ENCODE data around the gene MPHOSPH8.

The MPHOSPH8 gene

GRCh38 chr13:19661561-19661960 is 28.1 kb downstream of the MPHOSPH8 start:
- Histone ChIP-seq H3K4me1 (ENCODE audit: control insufficient read depth in 1 of 2, insufficient read depth in 2 of 2, low read length in 2 of 2) (no peaks in the 10 kb centered on the region), H3K4me3 (ENCODE audit: low read depth in 1 of 2, low read length in 2 of 2) (no peak overlapping the region), H3K36me3 (ENCODE audit: control insufficient read depth in 1 of 2, insufficient read depth in 2 of 2, low read length in 2 of 2) (peaks cover 30 to 71% of the 10 kb centered on the region in 2 donors), H3K27me3 (ENCODE audit: control insufficient read depth in 1 of 2, insufficient read depth in 2 of 2, low read length in 2 of 2) (no peaks in the 10 kb centered on the region), H3K9ac (ENCODE audit: low read depth in 1 of 2, low read length in 2 of 2) (no peak overlapping the region), H3K9me3 (ENCODE audit: control insufficient read depth in 1 of 2, low read length in 2 of 2) (no peaks in the 10 kb centered on the region), H3K27ac (ENCODE audit: low read depth, low read length) (no peak overlapping the region)

GRCh38 chr13:19663416-19663979 is 30.0 kb downstream of the MPHOSPH8 start:
- Histone ChIP-seq H3K4me3 (ENCODE audit: low read depth in 1 of 2, low read length in 2 of 2) (no peak overlapping the region), H3K27me3 (ENCODE audit: control insufficient read depth in 1 of 2, insufficient read depth in 2 of 2, low read length in 2 of 2) (no peaks in the 10 kb centered on the region), H3K27ac (ENCODE audit: low read depth, low read length) (no peak overlapping the region), H3K9ac (ENCODE audit: low read depth in 1 of 2, low read length in 2 of 2) (no peak overlapping the region), H3K4me1 (ENCODE audit: control insufficient read depth in 1 of 2, insufficient read depth in 2 of 2, low read length in 2 of 2) (no peaks in the 10 kb centered on the region), H3K36me3 (ENCODE audit: control insufficient read depth in 1 of 2, insufficient read depth in 2 of 2, low read length in 2 of 2) (peaks cover 36 to 80% of the 10 kb centered on the region in 2 donors), H3K9me3 (ENCODE audit: control insufficient read depth in 1 of 2, low read length in 2 of 2) (no peaks in the 10 kb centered on the region)

- H3K9ac ChIP-seq (ENCODE audit: low read depth in 1 of 2, low read length in 2 of 2), result no peak overlapping the region
- no peaks in the 10 kb centered on the region for H3K27me3 ChIP-seq (ENCODE audit: control insufficient read depth in 1 of 2, insufficient read depth in 2 of 2, low read length in 2 of 2)
- H3K9me3 ChIP-seq (ENCODE audit: control insufficient read depth in 1 of 2, low read length in 2 of 2), result no peaks in the 10 kb centered on the region
- no peaks in the 10 kb centered on the region for H3K4me1 ChIP-seq (ENCODE audit: control insufficient read depth in 1 of 2, insufficient read depth in 2 of 2, low read length in 2 of 2)
- no peak overlapping the region for H3K4me3 ChIP-seq (ENCODE audit: low read depth in 1 of 2, low read length in 2 of 2)
- H3K36me3 ChIP-seq (ENCODE audit: control insufficient read depth in 1 of 2, insufficient read depth in 2 of 2, low read length in 2 of 2), result peaks cover 40 to 80% of the 10 kb centered on the region in 2 donors
- no peak overlapping the region for H3K27ac ChIP-seq (ENCODE audit: low read depth, low read length)
Observed at GRCh38 chr13:19664481-19665230, 31.2 kb downstream of the MPHOSPH8 start.

- Histone ChIP-seq H3K9ac (ENCODE audit: low read depth in 1 of 2, low read length in 2 of 2) (no peak overlapping the region), H3K27ac (ENCODE audit: low read depth, low read length) (no peak overlapping the region)
Observed at GRCh38 chr13:19665427-19665859, 32.0 kb downstream of the MPHOSPH8 start.

GRCh38 chr13:19668778-19669177 is 35.3 kb downstream of the MPHOSPH8 start:
- Histone ChIP-seq H3K36me3 (ENCODE audit: control insufficient read depth in 1 of 2, insufficient read depth in 2 of 2, low read length in 2 of 2) (peaks cover 47 to 87% of the 10 kb centered on the region in 2 donors), H3K4me3 (ENCODE audit: low read depth in 1 of 2, low read length in 2 of 2) (no peak overlapping the region), H3K9me3 (ENCODE audit: control insufficient read depth in 1 of 2, low read length in 2 of 2) (no peaks in the 10 kb centered on the region), H3K4me1 (ENCODE audit: control insufficient read depth in 1 of 2, insufficient read depth in 2 of 2, low read length in 2 of 2) (no peaks in the 10 kb centered on the region), H3K27ac (ENCODE audit: low read depth, low read length) (no peak overlapping the region), H3K27me3 (ENCODE audit: control insufficient read depth in 1 of 2, insufficient read depth in 2 of 2, low read length in 2 of 2) (no peaks in the 10 kb centered on the region), H3K9ac (ENCODE audit: low read depth in 1 of 2, low read length in 2 of 2) (no peak overlapping the region)

More at GRCh38 chr13:19665427-19665859, 32.0 kb downstream of the MPHOSPH8 start:
- H3K4me3 ChIP-seq (ENCODE audit: low read depth in 1 of 2, low read length in 2 of 2), result no peak overlapping the region
- H3K9me3 ChIP-seq (ENCODE audit: control insufficient read depth in 1 of 2, low read length in 2 of 2), result no peaks in the 10 kb centered on the region
- H3K4me1 ChIP-seq (ENCODE audit: control insufficient read depth in 1 of 2, insufficient read depth in 2 of 2, low read length in 2 of 2), result no peaks in the 10 kb centered on the region
- peaks cover 40 to 85% of the 10 kb centered on the region in 2 donors for H3K36me3 ChIP-seq (ENCODE audit: control insufficient read depth in 1 of 2, insufficient read depth in 2 of 2, low read length in 2 of 2)
- no peaks in the 10 kb centered on the region for H3K27me3 ChIP-seq (ENCODE audit: control insufficient read depth in 1 of 2, insufficient read depth in 2 of 2, low read length in 2 of 2)

GRCh38 chr13:19670147-19670546 is 36.7 kb downstream of the MPHOSPH8 start:
- Histone ChIP-seq H3K27me3 (ENCODE audit: control insufficient read depth in 1 of 2, insufficient read depth in 2 of 2, low read length in 2 of 2) (no peaks in the 10 kb centered on the region), H3K4me3 (ENCODE audit: low read depth in 1 of 2, low read length in 2 of 2) (no peak overlapping the region), H3K36me3 (ENCODE audit: control insufficient read depth in 1 of 2, insufficient read depth in 2 of 2, low read length in 2 of 2) (peaks cover 57 to 89% of the 10 kb centered on the region in 2 donors), H3K9me3 (ENCODE audit: control insufficient read depth in 1 of 2, low read length in 2 of 2) (no peaks in the 10 kb centered on the region), H3K9ac (ENCODE audit: low read depth in 1 of 2, low read length in 2 of 2) (no peak overlapping the region), H3K4me1 (ENCODE audit: control insufficient read depth in 1 of 2, insufficient read depth in 2 of 2, low read length in 2 of 2) (no peaks in the 10 kb centered on the region), H3K27ac (ENCODE audit: low read depth, low read length) (no peak overlapping the region)

GRCh38 chr13:19672990-19673389 is 39.5 kb downstream of the MPHOSPH8 start:
- no peaks in the 10 kb centered on the region for H3K4me1 ChIP-seq (ENCODE audit: control insufficient read depth in 1 of 2, insufficient read depth in 2 of 2, low read length in 2 of 2)
- H3K9ac ChIP-seq (ENCODE audit: low read depth in 1 of 2, low read length in 2 of 2), result no peak overlapping the region
- H3K36me3 ChIP-seq (ENCODE audit: control insufficient read depth in 1 of 2, insufficient read depth in 2 of 2, low read length in 2 of 2), result peaks cover 50 to 78% of the 10 kb centered on the region in 2 donors
- no peaks in the 10 kb centered on the region for H3K27me3 ChIP-seq (ENCODE audit: control insufficient read depth in 1 of 2, insufficient read depth in 2 of 2, low read length in 2 of 2)
- no peak overlapping the region for H3K4me3 ChIP-seq (ENCODE audit: low read depth in 1 of 2, low read length in 2 of 2)
- no peaks in the 10 kb centered on the region for H3K9me3 ChIP-seq (ENCODE audit: control insufficient read depth in 1 of 2, low read length in 2 of 2)
- H3K27ac ChIP-seq (ENCODE audit: low read depth, low read length), result no peak overlapping the region

GRCh38 chr13:19673473-19674430 is 40.3 kb downstream of the MPHOSPH8 start:
- H3K36me3 ChIP-seq (ENCODE audit: control insufficient read depth in 1 of 2, insufficient read depth in 2 of 2, low read length in 2 of 2), result peaks cover 44 to 70% of the 10 kb centered on the region in 2 donors

GRCh38 chr13:19674898-19675297 is 41.4 kb downstream of the MPHOSPH8 start:
- Histone ChIP-seq H3K27me3 (ENCODE audit: control insufficient read depth in 1 of 2, insufficient read depth in 2 of 2, low read length in 2 of 2) (no peaks in the 10 kb centered on the region), H3K9me3 (ENCODE audit: control insufficient read depth in 1 of 2, low read length in 2 of 2) (no peaks in the 10 kb centered on the region), H3K27ac (ENCODE audit: low read depth, low read length) (no peak overlapping the region), H3K9ac (ENCODE audit: low read depth in 1 of 2, low read length in 2 of 2) (no peak overlapping the region), H3K4me3 (ENCODE audit: low read depth in 1 of 2, low read length in 2 of 2) (no peak overlapping the region), H3K36me3 (ENCODE audit: control insufficient read depth in 1 of 2, insufficient read depth in 2 of 2, low read length in 2 of 2) (peaks cover 40 to 58% of the 10 kb centered on the region in 2 donors), H3K4me1 (ENCODE audit: control insufficient read depth in 1 of 2, insufficient read depth in 2 of 2, low read length in 2 of 2) (no peaks in the 10 kb centered on the region)

More at GRCh38 chr13:19673473-19674430, 40.3 kb downstream of the MPHOSPH8 start:
- H3K9ac ChIP-seq (ENCODE audit: low read depth in 1 of 2, low read length in 2 of 2), result no peak overlapping the region
- H3K27ac ChIP-seq (ENCODE audit: low read depth, low read length), result no peak overlapping the region
- no peak overlapping the region for H3K4me3 ChIP-seq (ENCODE audit: low read depth in 1 of 2, low read length in 2 of 2)
- no peaks in the 10 kb centered on the region for H3K27me3 ChIP-seq (ENCODE audit: control insufficient read depth in 1 of 2, insufficient read depth in 2 of 2, low read length in 2 of 2)
- H3K9me3 ChIP-seq (ENCODE audit: control insufficient read depth in 1 of 2, low read length in 2 of 2), result no peaks in the 10 kb centered on the region
- no peaks in the 10 kb centered on the region for H3K4me1 ChIP-seq (ENCODE audit: control insufficient read depth in 1 of 2, insufficient read depth in 2 of 2, low read length in 2 of 2)

All from duodenal mucosa (tissue), 2 donors.